ENCODE measurements around the gene TMEM72.

Gene TMEM72

DNA sequence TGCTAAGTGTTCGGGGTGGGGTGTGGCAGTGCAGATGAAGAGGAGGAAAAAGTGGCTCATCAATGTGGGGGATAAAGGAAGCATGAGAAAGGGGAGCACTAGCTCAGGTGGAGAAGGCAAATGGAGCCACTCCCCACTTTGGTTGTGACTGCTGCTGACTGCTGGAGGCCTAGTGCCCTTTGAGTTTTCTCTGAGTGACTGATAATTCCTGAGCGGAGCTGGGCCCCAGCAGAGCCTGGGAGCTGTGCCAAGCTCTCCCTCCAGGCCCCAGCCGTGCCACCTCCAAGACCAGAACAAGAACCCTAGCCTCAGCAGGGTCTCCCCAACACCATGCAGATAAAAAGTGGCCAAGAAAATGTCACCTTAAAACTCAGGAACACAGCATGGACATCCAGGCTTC is 38.8 kb downstream of the TMEM72 start:
- H3K4me3 ChIP-seq (ENCODE audit: low read depth, low read length), result no peak overlapping the region
- TF ChIP-seq, protein P1, sequence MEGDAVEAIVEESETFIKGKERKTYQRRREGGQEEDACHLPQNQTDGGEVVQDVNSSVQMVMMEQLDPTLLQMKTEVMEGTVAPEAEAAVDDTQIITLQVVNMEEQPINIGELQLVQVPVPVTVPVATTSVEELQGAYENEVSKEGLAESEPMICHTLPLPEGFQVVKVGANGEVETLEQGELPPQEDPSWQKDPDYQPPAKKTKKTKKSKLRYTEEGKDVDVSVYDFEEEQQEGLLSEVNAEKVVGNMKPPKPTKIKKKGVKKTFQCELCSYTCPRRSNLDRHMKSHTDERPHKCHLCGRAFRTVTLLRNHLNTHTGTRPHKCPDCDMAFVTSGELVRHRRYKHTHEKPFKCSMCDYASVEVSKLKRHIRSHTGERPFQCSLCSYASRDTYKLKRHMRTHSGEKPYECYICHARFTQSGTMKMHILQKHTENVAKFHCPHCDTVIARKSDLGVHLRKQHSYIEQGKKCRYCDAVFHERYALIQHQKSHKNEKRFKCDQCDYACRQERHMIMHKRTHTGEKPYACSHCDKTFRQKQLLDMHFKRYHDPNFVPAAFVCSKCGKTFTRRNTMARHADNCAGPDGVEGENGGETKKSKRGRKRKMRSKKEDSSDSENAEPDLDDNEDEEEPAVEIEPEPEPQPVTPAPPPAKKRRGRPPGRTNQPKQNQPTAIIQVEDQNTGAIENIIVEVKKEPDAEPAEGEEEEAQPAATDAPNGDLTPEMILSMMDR (IDR thresholded peaks at IDR 0.05; ENCODE audit: borderline replicate concordance, insufficient read depth, low read depth, low read length), result no peak

DNA sequence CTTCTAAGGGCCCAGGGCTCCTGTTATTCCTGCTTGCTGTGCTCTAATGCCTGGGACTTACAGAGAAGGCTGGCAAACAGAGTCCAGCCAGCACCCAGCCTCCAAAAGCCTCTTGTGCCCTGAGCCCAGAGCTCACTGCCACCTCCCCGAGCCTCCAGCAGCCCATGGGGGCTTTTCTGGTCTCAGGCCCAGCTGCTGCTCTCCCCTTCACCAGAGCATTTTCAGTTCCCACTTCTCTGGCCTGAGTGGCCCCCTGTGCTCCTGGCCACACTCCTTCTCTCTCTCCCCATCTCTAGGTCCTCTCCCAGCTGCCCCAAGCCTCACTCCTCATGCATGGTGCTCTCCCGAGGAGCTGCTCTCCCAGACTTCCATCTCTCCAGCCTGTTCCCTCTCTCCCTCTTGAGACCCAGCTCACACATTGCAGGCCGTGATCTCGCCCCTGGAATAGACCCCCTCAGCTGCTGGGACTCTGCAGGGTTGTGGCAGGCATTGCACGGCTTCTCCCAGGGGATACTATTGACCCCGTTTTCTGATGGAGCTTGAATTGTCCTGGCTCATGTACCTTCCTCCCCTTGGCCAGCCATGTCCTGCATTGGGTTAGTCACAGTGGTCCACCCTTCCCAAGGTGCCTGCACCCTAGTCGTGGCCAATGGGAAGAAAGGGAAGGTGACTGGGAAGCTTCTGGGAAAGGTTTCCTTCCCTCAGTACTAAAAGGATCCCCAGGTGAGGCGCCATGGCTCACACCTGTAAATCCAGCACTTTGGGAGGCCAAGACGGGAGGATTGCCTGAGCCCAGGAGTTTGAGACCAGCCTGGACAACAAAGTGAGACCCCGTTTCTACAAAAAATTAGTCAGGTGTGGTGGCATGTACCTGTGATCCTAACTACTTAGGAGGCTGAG is 39.4 kb downstream of the TMEM72 start:
- H3K4me3 ChIP-seq (ENCODE audit: low read depth, low read length), result no peak overlapping the region
- TF ChIP-seq, protein P1 (IDR thresholded peaks at IDR 0.05; ENCODE audit: borderline replicate concordance, insufficient read depth, low read depth, low read length), result no peak

DNA sequence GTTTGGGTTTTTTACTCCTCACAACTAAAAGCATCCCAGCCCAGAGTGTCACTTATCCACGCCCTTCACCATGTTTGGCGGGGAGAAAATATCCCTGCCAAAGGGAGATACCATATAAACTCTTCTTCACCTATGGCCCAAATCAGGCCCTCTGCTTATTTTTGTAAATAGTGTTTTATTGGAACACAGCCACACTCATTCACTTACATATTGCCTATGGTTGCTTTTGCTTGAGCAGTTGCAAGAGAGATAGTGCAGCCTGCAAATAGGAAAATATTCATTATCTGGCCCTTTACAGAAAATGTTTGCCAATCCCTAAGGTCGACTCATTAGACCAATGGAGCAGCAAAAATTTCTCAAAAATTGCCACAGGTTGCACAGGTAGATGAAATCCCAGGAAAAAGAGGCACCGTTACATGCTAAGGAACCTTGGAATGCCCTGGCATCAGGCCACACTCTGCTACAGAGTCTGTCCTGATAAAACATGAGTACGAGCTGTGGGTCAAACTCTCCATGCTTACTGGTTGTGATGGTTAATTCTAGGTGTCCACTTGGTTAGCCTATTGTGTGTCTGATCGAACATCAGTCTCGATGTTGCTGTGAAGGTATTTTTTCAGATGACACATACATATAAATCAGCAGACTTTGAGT is 40.6 kb downstream of the TMEM72 start:
- H3K4me3 ChIP-seq (ENCODE audit: low read depth, low read length), result no peak overlapping the region
- TF ChIP-seq, protein P1 (IDR thresholded peaks at IDR 0.05; ENCODE audit: borderline replicate concordance, insufficient read depth, low read depth, low read length), result no peak

DNA sequence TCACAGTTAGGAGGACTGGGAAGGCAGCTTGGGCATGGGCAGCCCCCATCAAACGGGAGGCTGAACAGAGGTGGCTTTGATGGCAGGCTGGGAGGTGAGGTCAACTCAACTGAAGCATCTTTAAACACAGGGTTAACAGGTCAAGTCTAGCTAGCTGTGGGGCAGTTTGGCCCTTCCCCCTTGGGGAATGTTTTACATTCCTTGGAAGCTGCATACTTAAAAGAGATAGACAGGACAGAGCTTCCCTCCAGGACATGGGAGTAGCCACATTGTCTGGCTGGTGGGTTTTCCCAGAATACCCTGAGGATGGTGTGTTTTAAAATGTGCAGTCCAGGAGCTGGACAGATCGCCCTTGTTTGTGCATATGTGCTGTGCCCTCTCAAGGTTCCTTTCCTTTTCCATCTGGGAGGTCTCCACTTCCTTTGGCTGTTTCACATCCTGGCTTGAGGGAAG is 41.7 kb downstream of the TMEM72 start:
- H3K4me3 ChIP-seq (ENCODE audit: low read depth, low read length), result no peak overlapping the region
- TF ChIP-seq, protein P1 (IDR thresholded peaks at IDR 0.05; ENCODE audit: borderline replicate concordance, insufficient read depth, low read depth, low read length), result no peak

DNA sequence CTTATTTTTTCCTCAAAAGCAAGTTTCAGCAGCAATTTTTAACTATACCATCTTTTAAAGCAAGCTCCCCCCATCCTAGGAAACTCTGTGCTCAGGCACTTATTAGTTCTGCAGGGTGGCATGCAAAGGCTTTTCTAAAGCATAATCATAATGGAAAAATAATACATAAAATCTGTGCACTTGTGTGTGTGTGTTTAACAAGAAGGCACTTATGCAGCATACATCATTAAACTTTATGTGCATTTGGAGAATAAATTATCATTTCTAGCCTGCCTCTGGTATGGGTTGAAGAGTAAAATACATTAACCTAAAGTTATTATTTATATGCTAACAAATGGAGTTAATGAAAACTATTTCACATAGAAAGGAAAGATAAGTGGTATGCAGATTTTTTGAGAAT is 42.9 kb downstream of the TMEM72 start:
- TF ChIP-seq, protein P1 (IDR thresholded peaks at IDR 0.05; ENCODE audit: borderline replicate concordance, insufficient read depth, low read depth, low read length), result no peak
- no peak overlapping the region for H3K4me3 ChIP-seq (ENCODE audit: low read depth, low read length)

DNA sequence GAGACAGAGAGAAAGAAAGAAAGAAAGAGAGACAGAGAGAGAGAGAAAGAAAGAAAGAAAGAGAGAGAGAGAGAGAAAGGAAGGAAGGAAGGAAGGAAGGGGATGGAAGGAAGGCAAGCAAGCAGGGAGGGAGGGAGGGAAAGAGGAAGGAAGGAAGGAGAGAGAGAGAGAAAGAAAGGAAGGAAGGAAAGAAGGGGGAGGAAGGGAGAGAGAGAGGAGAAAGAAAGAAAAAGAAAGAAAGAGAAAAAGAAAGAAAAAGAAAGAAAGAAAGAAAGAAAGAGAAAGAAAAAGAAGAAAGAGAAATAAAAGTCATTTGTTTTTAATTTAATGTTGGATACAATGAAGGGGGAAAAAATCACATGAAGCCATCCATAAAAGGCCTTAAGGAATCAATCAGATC is 43.8 kb downstream of the TMEM72 start:
- TF ChIP-seq, protein P1 (IDR thresholded peaks at IDR 0.05; ENCODE audit: borderline replicate concordance, insufficient read depth, low read depth, low read length), result no peak
- H3K4me3 ChIP-seq (ENCODE audit: low read depth, low read length), result no peak overlapping the region
